GM12801 (cell line): ENCODE data around the gene CPVL.

Experiments used
- TF ChIP-seq, protein P1 (sequence below): IDR thresholded peaks from one replicate; pipeline ENCODE4 v1.5.1; 2011; ENCODE audit warnings: control low read depth; ENCODE audit not compliant: insufficient read length; ENCODE audit errors: extremely low read depth

The CPVL gene

DNA sequence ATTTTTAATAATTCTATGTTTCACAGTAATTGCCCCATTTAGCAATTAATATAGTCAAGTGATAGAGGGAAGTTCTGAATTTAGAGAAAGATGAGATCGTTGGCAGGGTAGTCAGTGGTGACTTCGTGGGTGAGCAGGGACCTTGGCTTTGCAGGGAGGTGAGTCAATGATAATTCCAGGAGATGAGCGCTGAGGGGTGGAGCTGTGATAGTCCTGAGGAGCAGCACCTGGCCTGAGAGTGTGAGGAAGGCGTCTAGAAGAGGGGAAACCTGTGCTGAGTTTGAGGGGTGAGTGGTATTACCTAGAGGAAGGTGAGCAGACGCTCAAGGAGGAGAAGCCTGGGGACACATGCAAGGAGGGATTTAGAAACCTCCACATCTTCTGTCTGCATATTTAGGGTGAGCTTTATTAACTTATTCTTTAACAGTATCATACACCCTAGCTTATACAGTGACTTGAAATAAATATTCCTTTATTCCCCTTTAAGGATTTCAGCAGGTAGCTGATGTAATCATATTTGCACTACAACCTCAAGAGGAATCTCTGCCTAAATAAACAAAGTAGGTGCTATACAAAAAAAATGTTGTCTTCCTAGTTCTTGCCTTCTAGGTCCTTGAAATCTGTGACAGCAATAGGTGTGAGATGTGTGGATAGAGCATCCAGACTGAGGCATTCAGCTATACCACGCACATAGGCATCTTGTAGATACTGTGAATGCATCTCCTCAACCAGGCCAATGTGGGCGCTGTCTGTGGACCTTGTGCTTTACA is 186.1 kb downstream of the CPVL start:
- TF ChIP-seq, protein P1, sequence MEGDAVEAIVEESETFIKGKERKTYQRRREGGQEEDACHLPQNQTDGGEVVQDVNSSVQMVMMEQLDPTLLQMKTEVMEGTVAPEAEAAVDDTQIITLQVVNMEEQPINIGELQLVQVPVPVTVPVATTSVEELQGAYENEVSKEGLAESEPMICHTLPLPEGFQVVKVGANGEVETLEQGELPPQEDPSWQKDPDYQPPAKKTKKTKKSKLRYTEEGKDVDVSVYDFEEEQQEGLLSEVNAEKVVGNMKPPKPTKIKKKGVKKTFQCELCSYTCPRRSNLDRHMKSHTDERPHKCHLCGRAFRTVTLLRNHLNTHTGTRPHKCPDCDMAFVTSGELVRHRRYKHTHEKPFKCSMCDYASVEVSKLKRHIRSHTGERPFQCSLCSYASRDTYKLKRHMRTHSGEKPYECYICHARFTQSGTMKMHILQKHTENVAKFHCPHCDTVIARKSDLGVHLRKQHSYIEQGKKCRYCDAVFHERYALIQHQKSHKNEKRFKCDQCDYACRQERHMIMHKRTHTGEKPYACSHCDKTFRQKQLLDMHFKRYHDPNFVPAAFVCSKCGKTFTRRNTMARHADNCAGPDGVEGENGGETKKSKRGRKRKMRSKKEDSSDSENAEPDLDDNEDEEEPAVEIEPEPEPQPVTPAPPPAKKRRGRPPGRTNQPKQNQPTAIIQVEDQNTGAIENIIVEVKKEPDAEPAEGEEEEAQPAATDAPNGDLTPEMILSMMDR, result no peak

DNA sequence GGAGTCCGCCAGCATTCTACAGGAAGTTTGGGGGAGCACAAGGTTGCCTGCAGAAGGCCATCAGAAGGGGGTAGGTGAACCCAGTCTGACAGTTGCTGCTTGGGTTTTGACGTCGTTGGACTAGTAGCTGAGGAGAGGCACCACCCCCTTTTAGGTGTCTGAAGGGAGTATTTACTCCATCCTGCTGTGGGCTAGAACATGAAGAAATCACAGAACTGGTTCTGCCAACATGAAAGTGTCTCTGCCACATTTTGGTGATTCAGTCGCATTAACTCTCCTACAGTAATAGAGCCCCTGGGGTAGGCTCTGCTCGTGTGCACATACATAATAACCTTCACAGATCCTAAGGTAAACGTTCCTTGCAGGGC is 187.4 kb downstream of the CPVL start:
- TF ChIP-seq, protein P1, result no peak

DNA sequence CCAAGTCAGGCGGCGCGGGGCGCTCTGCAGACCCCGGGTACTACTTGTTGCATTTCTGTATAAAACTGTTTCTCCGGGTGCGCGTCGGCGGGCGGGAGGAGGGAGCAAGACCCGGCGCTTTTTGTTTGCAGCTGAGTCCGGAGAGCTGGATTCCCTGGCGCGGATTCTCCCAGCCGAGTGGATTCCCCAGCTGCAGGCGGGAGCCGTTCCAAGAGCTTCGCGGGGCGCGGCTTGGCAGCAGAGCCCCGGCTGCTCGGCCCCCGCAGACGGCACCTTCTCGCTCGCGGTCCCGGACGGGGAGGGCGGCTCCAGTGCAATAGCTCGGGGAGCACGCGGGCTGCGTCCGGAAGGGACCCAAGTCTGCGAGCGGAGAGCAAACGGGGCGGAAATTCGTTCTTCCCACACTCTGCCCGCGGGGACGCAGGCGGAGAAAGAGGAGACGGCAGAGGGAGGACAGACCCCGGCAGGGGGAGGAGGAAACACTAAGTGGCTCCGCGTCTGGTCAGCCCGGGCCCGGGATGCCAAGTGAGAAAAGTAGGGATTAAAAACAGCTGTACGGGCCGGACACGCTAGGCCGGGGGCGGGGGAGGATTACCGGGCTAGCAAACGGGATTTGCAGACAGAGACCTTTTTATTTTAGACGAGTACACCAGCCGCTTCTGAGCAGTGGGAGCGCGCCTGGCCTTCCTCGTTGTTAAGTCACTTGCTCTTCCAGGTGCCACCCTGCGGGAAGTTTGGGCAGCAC is 187.9 kb downstream of the CPVL start, which contains the start of gene TRIL:
TRIL (minus strand) TSS at position 96 of the 745 bp plus-strand sequence. CDS start 284 bp downstream, outside the sequence.
- TF ChIP-seq, protein P1, result no peak

DNA sequence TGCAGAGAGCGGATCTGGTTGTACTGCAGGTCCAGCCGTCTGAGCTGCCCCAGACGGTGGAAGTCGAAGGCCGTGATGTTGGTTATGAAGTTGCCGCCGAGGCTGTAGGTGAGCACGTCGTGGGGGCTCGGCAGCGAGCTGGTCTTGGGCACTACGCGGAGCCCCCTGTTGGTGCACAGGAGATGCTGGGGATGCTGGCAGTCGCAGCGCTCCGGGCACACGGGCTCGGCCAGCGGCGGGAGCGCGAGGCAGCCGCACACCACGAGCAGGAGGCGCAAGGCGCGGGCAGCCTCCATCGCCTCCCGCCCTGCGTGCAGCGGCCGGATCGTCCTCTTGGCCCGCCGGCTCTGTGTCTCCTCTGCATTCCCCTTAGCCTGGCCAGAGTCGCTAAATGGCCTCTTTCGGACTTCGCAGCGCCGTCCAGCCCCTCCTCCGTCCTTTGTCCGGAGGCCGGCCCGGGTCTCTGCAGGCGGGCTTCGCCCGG is 188.5 kb downstream of the CPVL start:
- TF ChIP-seq, protein P1, result no peak

DNA sequence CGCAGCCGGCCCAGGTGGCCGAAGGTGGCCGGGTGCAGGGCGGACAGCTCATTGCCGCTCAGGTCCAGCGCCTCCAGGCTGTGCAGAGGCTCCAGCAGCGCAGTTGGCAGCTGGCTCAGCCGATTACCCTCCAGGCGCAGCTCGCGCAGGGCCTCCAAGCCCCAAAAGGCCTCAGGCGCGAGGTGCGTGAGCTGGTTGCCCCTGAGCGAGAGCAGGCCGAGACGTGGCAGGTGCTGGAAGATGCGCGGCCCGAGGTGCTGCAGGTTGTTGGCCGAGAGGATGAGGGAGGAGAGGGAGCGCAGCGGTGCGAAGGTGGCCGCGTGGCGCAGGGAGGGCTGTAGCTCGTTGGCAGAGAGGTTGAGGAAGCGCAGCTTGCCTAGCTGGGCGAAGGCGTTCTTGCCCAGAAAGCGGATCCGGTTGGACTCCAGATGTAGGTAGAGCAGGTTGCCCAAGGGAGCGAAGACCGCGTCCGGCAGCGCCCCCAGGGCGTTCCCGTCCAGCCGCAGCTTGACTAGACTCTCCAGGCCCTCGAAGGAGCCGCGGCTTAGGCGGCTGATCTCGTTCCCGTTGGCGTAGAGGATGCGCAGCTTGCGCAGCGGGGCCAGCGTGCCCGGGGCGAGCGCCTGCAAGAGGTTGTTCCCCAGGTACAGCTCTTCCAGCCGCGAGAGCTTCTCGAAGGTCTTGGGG is 189.1 kb downstream of the CPVL start:
- TF ChIP-seq, protein P1, result no peak

DNA sequence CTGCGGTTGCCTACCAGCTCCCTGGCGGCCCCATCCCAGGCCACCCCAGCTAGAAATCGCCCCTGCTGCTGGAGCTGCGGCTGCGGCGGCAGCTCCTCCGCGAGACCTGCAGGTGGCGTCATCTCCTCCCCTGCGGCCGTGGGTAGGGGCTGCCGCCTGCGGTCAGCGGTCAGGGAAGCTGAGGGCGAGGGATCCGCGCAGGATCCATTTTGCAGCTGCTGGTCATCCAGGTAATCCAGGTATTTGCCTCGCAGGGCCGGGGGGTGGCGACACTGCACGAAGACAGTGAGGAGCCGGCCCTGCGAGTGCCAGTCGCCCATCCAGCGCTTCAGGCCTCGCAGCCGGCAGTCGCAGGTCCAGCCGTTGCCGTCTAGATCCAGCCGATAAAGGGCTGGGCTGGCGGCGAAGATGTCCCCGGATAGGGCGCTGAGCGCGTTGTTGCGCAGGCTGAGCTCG is 189.7 kb downstream of the CPVL start:
- TF ChIP-seq, protein P1, result no peak
